GM23248 (cell line): Measurements from ENCODE around the gene RNASEH2B.

Experiments used
- EZH2 ChIP-seq: fragments of 200-600 bp; sonication (generic); IDR thresholded peaks from 2 replicates; pipeline ENCODE4 v1.6.1; 2018; ENCODE audit warnings: antibody characterized with exemption, mild to moderate bottlenecking; ENCODE audit not compliant: insufficient read depth, poor library complexity, severe bottlenecking
- EZH2phosphoT487 ChIP-seq: fragments of 200-600 bp; sonication (generic); IDR thresholded peaks from 2 replicates; pipeline ENCODE4 v1.6.1; 2018; ENCODE audit warnings: antibody characterized with exemption, moderate library complexity, mild to moderate bottlenecking, low read depth; ENCODE audit not compliant: insufficient read depth

DNA sequence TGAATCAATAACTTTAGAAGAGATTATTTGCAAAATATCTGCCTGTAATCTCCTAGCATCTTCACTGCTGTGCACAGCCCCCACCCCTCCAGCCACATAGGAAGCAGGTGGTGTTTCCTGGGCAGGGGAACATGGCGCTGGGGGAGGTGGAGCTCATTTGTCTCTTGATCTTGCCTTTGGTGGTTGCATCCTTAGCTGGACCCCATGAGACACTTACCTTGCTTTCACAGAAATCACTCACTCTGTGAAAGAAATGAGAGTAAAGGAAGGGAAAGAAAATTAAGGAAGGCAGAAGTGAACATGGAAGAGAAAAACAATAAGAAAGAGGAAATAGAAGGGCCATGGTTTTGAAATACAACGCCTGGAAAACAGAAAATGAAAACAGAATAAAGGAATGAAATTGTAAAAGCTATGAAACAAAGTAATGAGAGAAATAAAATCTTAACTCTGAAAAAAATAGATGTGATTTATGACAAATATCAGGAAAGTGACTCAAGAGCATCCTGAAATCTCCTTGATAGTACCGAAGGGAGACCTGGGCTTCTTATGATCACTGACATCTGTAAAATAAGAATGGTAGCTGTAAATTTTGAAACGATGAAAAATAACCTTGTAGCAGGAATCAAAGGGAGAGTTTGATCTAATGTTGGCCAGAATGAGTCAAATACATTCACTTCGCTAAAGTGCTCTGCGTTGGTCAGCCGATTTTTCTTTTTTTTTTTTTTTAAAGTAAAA, 17.2 kb upstream of the RNASEH2B start:
- TF ChIP-seq EZH2, result no peak
- TF ChIP-seq EZH2phosphoT487, result no peak
